ENCODE results near the gene EYS.

The EYS gene

DNA sequence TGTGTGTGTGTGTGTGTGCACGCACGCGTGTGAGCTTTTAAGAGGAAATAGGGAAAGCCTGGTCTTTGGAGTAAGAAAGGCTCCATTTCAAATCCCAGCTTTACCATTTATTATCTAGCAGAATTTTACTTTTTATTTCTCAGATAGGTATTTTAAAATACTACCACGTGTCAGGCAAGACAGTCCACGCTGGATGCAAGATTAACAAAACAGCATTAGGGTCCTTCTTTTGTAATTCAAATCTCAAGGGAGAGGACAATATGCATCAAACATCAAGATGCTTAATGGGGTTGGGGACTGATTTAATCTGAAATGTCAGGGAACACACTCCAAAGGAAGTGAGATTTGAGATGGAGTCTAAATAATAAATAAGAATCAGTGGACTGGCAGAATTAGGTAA lies 1302.6 kb downstream of the EYS start:
- in situ Hi-C loops (cut with HindIII; ENCODE audit: low sequenced_read_pairs), result no loop called here

DNA sequence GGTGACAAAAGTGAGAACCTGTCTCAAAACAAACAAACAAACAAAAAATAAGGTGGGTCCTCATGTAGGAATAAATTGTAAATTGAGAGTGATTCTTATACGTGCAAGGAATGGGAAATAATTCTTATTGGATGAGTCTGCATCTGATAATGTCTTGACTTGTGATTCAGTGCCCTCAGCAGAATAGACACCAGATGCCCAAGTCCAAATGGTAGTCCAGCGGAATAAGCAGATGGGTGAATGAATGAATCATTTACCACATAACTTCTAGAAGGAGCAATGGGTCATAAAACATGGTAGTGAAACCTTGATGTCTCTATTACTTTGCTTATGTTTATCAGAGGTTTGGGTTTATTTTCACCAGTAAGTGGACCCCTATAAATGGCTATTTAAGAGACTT lies 1323.7 kb downstream of the EYS start:
- in situ Hi-C loops (cut with HindIII; ENCODE audit: low sequenced_read_pairs), result no loop called here

DNA sequence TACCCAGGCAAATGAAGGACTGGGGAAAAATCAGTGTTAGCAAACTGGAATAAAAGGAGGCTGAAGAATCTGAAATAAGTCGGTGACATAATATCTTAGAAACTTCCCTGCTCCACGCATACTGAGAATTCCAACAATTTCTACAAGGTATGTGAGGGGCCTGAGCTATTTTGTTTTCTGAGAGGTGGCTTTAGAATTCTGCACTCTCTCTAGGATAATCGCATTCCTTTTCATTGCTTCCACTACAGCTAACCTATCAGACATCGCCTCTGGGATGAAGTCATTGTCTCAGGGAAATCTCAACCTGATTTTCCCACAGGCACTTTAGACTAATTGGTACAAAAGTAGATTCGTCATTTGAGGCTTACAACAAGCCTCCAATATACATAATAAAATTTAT lies 1330.6 kb downstream of the EYS start:
- in situ Hi-C loops (cut with HindIII; ENCODE audit: low sequenced_read_pairs), result no loop called here

DNA sequence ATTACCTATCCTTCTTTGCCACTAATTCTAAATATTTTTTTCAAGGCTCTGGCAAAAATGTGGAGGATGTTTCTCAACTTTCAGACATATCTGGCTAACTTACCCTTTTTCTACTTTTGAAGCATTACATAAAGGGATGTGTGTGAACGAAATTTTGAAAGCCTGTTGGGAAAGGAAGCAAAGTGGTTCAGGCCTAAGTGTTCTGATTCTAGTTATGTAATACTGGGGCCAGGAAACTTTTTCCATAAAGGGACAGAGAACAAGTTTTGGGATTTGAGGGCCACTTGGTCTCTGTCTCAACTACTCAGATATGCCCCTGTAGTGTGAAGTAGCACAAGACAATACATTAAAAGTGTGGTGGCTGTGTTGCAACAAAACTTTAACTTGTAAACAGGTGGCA lies 1349.6 kb downstream of the EYS start:
- in situ Hi-C loops (cut with HindIII; ENCODE audit: low sequenced_read_pairs), result no loop called here

DNA sequence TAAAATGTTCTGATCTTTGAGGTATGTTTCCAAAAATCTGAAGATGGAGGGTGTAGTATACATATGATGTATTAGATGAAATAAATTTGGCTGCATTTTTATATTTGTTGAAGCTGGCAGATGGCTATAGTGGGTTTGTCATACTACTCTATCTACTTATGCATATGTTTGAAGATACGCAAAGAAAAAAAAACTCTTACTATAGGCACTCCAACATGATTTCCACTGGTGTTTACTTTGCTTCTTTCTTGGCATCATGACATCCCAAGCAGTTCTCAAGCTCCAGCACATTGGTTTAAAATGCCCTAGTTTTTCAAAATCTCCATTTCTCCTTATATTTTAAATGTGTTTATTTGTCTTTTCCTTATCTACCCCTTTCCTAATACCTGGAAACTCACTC lies 1359.6 kb downstream of the EYS start:
- in situ Hi-C loops (cut with HindIII; ENCODE audit: low sequenced_read_pairs), result no loop called here

DNA sequence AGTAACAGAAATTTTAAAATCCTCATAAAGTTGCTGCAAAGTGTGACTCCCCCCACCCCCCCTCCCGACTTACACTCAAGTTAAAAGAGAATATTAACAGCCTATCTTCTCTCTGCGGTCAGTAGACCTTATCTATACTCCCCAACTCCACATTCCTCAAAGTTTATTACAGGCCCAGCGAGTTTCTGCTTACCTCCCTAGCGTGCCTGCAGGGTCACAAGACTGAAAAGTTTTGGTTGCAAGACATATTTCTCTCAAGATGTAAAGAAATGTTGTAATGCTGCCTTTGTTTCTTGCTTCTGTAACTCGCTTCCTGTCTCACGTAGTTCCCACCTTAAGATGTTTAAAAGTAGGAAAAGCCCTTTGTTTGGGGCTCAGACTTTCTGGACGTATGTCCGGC lies 1371.8 kb downstream of the EYS start:
- in situ Hi-C loops (cut with HindIII; ENCODE audit: low sequenced_read_pairs), result no loop called here

DNA sequence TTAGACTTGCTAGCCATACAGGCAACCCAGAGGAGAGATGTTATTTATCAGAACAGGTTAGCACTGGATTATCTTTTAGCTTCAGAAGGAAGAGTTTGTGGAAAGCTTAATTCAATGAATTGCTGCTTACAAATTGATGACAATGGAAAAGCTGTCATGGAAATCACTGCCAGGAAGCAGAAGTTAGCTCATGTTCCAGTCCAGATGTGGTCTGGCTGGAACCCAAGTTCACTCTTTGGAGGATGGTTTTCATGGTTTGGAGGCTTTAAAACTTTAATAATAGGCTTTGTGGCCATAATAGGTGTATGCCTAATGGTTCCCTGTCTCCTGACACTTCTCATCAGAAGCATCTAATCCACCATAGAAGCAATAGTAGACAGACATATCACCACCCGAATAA lies 1372.4 kb downstream of the EYS start:
- in situ Hi-C loops (cut with HindIII; ENCODE audit: low sequenced_read_pairs), result no loop called here

DNA sequence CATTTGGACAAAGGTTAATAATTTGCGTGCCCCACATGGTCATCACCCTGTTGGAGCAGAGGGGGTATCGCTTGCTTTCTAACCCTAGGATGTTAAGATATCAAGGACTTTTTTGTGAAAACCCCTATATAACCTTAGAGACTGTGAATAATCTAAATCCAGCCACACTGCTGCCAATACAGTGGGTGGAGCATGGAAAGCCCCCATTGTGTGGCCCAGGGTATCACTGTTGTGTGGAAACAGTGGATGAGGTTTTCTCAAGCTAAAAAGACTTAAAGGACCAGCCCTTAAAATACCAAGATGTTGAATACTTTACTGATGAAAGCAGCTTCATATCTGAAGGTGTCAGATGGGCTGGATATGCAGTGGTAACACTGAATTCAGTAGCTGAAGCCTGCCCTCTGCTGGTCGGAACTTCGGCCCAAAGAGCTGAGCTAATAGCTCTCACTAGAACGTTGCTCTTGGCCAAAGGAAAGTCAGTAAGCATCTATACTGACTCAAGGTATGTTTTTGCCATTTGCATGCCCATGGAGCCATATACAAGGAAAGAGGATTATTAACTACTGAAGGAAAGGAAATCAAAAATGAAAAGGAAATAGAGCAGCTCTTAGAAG lies 1376.2 kb downstream of the EYS start:
- in situ Hi-C loops (cut with HindIII; ENCODE audit: low sequenced_read_pairs), result no loop called here

DNA sequence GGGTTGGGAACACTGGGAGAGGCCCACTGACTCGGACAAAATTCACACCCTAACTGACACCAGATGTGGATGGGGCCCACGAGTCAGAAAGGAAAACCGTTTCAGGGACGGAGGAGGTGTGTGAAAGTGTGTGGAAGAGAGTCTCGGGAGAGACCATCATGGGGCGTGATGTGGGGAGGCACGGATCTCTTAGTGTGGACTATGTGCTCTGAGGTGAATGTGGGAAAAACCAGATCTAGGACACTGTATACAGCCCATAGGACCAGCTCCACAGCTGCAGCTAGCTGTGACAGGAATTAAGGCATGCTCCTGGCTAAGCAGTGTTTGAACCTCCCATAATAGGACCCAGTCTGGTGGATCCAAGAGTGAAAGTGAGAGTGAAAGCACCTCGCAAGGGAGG lies 1380.1 kb downstream of the EYS start:
- in situ Hi-C loops (cut with HindIII; ENCODE audit: low sequenced_read_pairs), result no loop called here

DNA sequence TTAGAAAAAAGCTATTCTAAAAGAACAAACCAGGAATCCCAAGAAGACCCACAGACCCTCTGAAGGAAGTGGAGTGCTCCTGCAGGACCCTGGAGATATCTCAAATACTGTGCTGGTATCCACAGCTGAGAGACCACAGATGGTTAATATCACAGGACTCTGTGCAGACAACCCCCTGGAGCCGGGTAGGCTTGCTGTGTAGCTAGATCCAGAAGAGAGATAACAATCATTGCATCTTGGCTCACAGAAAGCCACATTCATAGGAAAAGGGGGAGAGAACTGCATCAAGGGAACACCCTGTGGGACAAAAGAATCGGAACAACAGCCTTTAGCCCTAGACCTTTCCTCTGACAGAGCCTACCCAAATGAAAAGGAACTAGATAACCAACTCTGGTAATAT lies 1381.9 kb downstream of the EYS start:
- in situ Hi-C loops (cut with HindIII; ENCODE audit: low sequenced_read_pairs), result no loop called here

DNA sequence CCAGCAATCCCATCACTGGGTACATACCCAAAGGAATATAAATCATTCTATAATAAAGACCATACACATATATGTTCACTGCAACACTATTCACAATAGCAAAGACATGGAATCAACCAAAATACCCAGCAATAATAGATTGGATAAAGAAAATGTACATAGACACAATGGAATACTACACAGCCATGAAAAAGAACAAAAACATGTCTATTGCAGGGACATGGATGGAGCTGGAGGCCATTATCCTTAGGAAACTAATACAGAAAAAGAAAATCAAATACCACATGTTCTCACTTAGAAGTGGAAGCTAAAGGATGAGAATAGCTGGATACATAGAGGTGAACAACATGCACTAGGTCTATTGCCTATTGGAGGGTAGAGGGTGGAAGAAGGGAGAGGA lies 1396.8 kb downstream of the EYS start:
- in situ Hi-C loops (cut with HindIII; ENCODE audit: low sequenced_read_pairs), result no loop called here

DNA sequence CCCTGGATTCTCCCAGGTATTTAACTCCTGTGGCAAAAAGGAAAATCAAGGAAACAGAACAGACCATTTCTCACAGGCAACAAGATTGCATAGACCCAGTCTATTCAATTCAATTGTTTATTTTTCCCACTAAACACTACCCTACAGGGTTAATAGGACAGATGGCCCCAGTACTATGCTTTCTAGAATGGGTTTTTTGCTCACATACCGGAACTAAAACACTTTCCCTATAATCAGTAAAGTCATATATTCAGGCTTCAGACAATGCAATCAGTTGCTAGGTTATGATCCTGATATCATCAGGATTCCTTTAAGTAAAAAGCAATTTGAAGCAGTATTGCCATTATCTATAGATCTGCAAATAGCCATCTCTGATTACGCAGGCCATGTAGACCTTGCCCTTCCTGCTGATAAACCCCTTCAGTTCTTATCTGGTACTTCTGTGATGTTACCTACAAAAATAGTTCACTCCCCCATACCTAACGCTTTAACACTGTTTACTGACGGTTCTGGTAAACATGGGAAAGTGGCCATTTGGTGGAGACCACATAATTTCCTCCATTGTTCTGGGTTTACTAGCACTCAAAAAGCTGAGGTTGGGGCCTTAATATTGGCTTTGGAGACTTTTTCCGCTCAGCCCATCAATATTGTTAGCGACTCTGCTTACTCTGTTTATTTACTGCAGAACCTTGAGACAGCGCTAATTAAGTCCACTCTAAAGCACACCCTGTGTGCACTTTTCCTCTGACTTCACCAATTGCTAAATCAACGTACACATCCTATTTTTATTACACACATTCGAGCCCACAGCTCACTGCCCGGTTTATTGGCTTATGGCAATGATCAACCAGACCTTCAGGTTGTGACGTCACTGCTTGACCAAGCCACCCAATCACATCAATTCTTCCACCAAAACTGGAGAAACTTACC lies 1405.5 kb downstream of the EYS start:
- in situ Hi-C loops (cut with HindIII; ENCODE audit: low sequenced_read_pairs), result no loop called here

DNA sequence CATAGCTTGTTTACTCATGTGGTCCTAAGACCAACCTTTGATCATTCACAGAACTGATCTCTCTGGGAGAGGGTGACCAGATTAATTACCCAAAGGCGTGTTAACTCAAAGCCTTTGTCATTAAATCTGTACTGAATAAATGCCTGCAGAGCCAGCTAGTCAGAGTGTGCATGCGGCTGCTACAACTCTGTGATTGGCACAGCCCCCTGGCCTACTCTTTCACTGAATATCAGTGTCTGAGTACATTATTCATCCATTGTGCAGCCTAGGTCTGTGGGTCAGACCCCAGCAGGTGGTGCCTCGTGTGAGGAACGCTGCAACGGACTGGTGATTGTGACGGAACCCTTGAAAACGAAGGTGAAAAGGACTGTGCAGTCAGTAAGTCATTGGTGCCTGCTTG lies 1407.8 kb downstream of the EYS start:
- in situ Hi-C loops (cut with HindIII; ENCODE audit: low sequenced_read_pairs), result no loop called here

DNA sequence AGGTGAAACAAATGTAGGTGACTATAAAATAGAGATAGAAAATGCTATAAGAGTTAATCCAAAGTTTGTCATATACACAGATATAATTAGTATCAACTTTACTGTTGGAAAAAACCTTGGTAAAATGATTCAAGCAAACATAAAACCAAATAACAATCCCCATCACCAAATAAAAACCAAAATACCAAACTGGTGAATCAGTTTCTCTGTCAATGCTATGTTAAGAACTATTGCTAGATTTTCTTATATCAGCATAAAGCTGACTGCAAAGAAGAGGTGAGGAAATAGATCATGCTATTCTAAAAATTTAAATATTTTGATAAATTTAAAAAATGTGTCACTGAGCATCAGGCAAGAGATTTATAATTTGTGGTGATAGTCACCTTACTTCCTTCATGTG lies 1413.0 kb downstream of the EYS start:
- in situ Hi-C loops (cut with HindIII; ENCODE audit: low sequenced_read_pairs), result no loop called here

DNA sequence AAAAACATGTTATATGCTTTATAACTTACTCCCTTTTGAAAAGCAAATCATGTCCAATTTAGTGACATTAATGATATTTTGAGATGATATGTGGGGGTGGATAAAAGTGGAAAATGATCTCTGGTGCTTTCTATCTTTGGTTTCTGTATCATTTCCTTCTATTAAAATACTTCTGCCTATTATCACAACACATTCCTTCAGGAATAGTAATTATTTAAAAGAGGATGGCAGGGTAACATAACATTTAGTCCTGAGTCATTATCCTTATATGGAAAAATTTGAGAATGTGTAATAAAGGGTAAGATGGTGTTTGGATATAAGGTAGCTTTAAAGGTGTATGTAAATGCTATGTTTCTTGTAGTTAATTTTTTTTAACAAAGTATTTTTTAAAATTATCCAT lies 1413.7 kb downstream of the EYS start:
- in situ Hi-C loops (cut with HindIII; ENCODE audit: low sequenced_read_pairs), result no loop called here

DNA sequence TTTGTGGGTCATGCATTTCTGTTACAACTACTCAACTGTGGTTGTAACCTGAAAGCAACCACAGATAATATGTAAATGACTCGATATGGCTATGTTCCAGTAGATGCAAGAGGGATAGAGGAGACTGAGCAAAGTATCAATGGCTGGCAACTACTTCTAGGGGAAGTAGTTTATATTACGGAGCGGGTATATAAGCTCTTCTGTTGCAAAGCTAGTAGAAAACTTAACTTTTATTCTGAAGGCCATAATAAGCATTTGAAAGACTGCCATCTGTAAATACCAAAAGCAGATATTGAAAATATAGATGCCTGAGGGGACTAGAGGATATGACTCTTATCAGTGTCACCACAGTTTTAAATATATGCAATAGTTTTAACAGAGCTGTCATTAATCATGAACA lies 1416.2 kb downstream of the EYS start:
- in situ Hi-C loops (cut with HindIII; ENCODE audit: low sequenced_read_pairs), result no loop called here

DNA sequence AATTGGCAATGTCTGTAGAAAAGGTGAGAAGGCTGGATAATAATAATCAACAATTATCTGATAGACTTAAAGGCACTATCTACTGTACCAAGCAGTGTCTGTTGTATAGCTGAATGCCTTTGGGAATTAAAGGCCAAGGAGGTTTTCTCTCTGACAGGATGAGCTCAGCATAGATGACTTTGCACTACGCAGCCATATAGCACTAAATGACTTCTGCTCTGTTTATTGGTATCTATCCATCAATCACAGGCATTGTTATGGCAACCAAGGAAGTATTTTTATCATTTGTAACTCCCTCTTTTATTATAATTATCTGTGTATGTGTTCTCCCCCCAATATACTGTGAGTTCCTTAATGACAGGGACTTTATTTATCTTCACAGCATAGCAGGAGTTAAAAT lies 1417.1 kb downstream of the EYS start:
- in situ Hi-C loops (cut with HindIII; ENCODE audit: low sequenced_read_pairs), result no loop called here

DNA sequence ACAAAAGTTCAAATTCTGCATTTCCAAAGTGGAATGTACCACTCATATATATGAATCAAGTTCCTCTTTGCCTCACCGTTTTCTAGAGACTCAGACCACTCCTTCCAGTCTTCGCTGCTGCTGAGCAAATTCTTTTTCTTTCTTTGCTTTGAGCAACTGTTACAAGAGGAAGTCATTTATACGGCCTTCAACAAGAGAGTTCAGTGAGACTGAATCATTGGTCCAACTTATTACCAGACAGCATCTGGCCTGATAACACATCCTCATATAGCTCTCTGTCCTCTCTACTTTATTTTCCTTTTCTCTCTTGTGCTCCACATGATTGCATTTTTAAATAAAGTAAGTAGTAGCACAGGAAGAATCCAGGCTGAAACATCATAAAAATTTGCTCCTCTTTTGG lies 1418.7 kb downstream of the EYS start:
- in situ Hi-C loops (cut with HindIII; ENCODE audit: low sequenced_read_pairs), result no loop called here

DNA sequence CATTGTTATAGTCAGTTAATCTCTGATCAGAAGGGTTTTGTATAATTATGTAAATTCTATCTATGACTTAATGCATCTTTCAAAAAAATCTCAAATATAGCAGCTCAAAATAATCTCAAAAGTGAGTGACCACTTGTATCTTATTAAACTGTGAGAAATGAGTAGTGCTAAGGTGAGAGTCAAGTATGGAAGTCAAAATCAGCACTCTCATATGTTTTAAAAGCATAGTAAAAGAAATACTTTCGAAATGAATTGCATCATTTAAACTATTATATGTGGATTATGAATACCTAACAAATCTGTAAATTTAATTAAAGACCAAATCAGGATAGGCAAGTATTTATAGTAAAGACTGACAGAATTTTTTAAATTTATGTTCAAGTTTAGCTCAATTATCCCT lies 1425.9 kb downstream of the EYS start:
- in situ Hi-C loops (cut with HindIII; ENCODE audit: low sequenced_read_pairs), result no loop called here

DNA sequence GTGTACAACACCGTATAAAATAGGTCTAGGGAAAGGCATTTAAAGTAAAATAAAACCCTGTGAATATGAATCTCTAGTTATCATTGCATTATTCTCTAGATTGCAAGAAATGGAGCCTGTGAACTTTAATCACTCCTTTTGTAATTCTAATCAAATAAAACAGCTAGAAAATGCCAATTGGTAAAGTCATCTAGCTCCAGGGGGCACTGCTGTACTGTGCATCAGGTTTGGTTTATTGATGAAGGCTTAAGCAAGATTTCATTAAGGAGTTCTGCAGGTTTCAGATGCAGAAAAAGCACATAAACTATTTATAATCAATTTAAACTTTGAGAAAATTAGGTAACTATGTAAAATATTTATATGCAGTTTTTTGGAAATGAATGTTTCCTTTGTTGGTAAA lies 1426.5 kb downstream of the EYS start:
- in situ Hi-C loops (cut with HindIII; ENCODE audit: low sequenced_read_pairs), result no loop called here

DNA sequence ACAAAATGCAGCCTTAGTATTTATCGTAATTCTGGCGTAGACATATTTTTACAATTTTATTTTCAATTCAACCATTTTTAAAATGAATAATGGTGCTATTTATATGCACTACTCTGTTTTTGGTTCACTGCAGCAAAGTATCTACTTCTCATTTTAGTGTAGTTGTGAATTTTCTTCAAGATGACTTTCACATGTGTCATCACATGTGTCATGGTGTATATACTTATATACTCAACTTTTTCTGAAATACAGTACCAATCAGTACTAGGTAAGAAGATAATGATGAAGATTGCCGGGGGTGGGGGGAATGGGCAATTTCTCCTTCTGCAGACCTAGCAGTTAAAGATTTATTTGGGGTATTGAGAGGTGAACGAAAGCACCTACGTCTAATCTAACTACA lies 1436.9 kb downstream of the EYS start:
- in situ Hi-C loops (cut with HindIII; ENCODE audit: low sequenced_read_pairs), result no loop called here

DNA sequence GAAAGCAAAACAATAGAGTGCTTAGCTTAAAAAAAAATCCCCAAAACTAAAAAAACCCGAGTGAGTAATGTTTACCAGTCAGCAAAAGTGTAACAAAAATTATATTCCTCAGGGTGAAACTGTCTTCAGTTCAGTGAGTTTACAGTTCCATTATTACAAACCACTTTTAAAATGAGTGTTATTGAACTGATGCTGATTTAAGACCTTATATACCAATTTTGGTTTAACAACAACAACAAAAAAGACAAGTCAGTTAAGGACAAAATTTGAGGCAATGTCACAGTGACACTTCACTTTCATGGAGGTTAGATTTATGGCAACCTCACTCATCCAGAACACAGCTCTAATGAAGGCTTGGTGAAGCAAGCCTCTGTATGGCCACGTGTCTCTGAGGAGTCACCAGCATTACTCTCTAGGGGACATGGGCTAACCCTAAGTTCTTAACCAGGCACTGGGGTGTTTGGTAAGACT lies 1440.6 kb downstream of the EYS start:
- in situ Hi-C loops (cut with HindIII; ENCODE audit: low sequenced_read_pairs), result no loop called here

DNA sequence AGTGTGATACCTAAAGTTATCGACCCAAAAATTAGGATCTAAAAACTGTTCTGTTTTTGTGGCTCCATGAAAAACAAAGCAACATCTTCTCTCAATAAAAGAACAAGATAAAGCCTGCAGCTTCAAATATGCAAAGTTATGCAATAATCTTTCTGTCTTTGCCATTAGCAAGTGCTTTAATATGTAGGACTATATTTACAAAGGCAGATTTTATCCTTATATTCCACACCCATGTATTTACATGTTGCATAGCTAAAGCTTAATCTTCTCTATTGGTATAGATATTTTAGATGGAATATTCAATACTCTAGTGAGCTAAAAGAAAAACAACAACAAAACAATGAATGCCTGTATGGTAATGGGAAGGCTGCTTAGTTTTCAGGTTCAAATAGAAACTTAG lies 1443.2 kb downstream of the EYS start:
- in situ Hi-C loops (cut with HindIII; ENCODE audit: low sequenced_read_pairs), result no loop called here
